Measurements from ENCODE around the gene CPNE2.
"Not testable (repeated sequence)": the region's sequence is repeated elsewhere in the genome, so short reads cannot be mapped to it uniquely, and the experiment has no call there.

CPNE2 gene

DNA sequence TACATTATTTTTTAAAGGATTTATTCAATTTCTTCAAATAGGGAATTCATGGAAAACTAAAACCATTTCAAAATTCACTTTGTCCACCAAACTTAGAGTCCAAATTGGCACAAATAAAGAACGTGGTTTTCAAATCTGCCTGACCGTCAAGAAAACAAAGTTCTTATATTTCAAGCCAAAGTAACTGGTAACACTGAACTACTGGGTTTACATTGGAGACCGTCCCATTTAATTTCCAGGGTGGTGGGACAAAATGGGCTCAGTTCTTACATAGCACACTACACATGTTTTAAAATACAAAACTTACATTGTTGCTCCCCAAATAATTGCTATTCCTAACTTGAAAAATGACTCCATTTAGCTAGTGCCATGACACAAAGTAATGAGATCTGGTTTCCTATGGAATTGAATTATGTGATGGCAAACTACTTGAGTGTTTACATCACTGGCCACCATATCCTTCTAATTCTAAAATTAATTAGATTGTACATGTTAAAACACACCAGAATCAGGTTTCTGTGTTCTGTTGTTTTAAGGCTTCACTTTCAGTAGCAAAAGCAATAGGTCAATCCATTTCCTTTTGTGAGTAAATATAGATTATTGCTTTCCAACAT, 86.9 kb downstream of the CPNE2 start:
- no peak for DNase-seq

GRCh38 chr16:57184113-57184512, 91.7 kb downstream of the CPNE2 start:
- no peak for DNase-seq

GRCh38 chr16:57184887-57185445, 92.6 kb downstream of the CPNE2 start:
- no peak for DNase-seq

GRCh38 chr16:57185446-57185944, 93.1 kb downstream of the CPNE2 start:
- DNase-seq, result no peak

GRCh38 chr16:57185945-57186871, 93.8 kb downstream of the CPNE2 start, which contains the start of the genes PSME3IP1 and RSPRY1:
Gene PSME3IP1 (minus strand): TSS chr16:57186039. CDS start chr16:57173854, 12,185 bp downstream.
Gene RSPRY1 (plus strand): TSS chr16:57186329. CDS start chr16:57204659, 18,330 bp downstream.
- DNase-seq, result peak; percentile 90

DNA sequence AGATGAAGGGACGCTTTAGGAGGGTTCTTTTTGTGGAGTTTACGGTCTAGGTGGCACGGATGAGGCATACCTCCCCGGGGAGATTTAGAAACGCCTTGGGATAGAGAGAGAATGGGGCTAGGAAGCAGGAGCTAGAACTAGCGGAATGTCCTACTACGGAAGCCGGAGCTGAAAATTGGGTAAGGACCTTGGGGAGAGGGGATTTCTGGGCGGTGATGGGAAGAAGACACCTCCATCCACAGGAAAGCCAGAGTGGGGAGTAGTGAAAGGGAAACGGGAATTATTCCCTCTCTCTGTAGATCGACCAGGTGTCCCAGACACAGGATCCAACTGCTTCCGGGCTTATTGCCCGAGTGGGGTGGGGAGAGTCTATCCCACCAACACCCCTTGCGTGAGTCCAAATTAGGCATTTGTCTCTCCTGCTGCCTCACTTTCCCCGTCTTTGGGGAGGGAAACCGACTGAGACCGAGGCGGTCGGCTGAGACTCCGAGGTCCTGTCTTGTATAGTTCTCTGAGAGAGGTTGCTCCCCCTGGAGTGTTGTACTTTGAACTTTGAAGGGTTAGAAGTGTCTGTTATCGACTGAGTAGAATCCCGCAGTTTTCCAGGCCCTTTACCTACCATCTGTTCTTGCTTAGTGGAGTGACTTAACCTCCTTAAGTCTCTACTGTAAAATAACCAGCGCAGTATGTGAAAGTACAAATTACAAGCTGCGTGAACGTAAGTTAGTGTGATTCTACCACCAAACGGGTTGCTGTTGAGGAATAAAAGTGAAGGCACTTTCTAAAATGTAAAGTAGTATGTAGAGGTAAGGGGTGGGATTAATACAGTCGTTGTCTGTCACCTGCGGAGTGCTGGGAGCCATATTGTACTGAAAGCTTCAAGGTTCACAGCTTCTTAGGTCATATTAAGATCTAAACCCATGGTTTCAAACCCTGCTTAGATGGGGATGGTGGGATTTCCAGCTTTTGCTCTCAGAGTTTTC, 94.8 kb downstream of the CPNE2 start:
- DNase-seq, result peak; percentile 31

GRCh38 chr16:57187902-57188710, 95.7 kb downstream of the CPNE2 start:
- DNase-seq, result peak; percentile 31

DNA sequence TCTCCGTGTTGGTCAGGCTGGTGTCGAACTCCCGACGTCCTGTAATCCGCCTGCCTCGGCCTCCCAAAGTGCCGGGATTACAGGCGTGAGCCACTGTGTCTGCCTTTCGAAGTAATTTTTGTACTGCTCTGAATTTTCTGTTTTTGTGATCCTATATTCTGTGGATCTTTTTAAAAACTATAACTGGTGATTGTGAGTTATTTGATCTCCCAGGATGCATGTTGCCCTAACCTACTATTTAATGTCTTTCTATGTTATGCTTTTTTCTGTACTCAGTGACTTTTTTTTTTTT, 96.3 kb downstream of the CPNE2 start:
- no peak for DNase-seq

DNA sequence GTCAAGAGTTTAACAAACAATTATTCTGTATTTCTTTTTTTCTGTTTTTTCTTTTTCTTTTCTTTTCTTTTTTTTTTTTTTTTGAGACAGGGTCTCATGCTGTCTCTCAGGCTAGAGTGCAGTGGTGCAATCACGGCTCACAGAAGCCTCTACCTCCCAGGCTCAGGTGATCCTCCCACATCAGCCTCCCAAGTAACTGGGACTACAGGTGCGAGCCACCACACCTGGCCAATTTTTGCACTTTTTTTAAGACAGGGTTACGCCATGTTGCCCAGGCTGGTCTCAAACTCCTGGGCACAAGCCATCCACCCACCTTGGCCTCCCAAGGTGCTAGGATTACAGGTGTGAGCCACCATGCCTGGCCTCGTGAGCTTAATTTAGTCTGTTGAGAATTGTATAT, 97.1 kb downstream of the CPNE2 start:
- not testable (repeated sequence) for DNase-seq

DNA sequence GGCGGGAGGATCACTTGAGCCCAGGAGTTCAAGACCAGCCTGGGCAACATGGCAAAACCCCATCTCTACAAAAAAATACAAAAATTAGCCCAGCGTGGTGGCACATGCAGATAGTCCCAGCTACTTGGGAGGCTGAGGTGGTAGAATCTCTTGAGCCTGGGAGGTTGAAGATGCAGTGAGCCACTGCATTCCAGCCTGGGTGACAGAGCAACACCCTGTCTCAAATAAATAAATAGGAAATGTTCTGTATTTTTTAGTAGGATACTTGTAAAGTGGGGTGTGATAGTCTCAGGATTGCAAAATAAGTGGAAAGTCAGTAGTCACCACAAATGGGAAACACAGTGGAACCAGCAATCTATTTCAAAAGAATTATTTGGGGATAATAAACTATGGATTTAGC, 97.8 kb downstream of the CPNE2 start:
- no peak for DNase-seq

DNA sequence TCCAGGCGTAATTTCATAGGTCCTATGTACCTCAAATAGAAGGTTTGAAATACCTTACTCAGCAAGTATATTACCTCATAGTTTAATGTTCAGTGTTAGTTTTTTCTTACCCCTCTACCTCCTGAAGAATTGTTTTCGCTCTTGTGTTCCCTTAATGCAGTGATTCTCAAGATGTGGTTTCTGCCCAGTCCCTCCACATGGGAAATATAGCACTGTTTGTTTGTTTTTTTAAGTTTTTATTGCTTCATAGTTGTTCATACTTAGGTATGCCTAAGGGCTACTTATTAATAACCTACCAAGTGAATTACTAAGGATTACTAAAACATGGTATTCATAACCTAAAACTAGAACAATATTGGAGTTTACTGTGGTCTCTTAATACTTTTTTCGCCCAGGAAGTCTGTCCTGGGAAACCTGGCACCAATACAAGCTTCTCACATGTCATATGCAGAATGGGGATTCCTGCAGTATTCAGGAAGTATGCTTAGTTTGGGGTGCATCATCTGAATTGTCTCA, 98.7 kb downstream of the CPNE2 start:
- no peak for DNase-seq

GRCh38 chr16:57192146-57192545, 99.8 kb downstream of the CPNE2 start:
- DNase-seq, result no peak

- no peak for DNase-seq
Measured at GRCh38 chr16:57192720-57193486, 100.5 kb downstream of the CPNE2 start.

DNA sequence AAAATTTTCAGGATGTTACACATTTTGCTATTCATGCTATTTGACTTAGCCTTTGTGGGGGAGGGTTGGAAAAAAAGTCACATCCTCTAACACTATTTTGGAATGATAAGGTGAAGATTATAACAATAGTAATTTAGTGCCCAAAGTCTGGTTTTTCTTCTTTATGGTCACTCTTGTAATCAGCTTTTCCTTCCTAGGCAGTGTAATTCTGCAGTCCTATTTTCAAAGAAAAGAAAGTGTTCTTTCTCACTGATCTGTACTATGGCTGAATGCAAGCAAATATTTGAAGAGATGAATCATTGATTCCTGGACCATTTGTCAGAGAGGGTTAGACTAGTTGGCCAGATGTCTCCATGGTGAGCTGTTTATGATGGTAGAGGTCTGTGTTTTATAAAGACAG, 102.1 kb downstream of the CPNE2 start:
- peak; percentile 4 for DNase-seq

DNA sequence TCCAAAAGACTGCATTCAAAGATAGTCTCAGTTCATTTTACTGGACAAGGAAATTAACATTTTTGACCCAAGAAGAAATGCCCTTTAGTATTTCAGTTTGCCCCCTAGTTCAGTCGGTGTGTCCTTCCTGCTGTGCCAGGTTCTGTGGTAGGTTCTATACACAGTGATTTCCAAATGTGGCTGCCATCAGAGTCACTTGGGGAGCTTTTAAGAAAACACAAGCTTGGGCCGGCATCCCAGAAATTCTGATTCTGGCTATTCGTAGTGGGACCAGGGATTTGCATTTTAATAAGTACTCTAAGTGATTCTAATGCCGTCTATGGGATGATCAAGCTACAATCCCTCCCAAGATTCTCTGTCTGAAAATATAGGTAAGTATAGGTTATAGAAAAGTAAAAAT, 103.9 kb downstream of the CPNE2 start:
- DNase-seq, result no peak

DNA sequence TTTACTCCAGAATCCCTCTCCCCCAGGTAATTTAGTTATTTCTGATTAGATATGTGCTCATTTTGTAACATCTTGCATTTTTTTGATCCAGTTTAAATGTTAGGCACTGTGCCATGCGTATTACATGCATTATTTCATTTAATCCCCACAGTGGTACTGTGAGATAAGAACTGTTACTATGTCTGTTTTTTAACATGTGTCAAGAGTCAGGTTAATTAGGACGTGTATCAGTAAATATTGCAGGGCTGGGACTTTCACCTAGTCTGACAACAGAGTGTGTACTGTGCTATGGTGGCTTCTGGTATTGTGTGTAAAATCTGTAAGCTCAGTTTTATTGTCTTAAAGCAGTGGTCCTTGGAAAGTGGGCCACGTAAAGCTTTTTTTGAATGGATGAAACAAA, 104.4 kb downstream of the CPNE2 start:
- no peak for DNase-seq
